Stimulated activated naive B cell treated with anti-CD40 and anti-IgM and Interleukin-4, amounts not matched to agents 10 μg/mL and 1 μg/mL and 100 μg/mL, for 72 hours (primary cell): Measurements from ENCODE around the gene LVRN.
A peak's percentile ranks its signal among the peaks of the same experiment; 100 is the strongest.
"Not testable (repeated sequence)": the region's sequence is repeated elsewhere in the genome, so short reads cannot be mapped to it uniquely, and the experiment has no call there.

Experiments
- ATAC-seq, 2 donors: fragments of 150-1000 bp; cut with Tn5 transposase; replicated peaks; 2 replicates each; pipeline ENCODE4 v1.10.0; 2021; ENCODE audit warnings: moderate library complexity in 1 of 2
- DNase-seq: peaks from one replicate; pipeline ENCODE4 v3.0.0; 2021
- H3K27ac Mint-ChIP-seq: one replicate; pipeline ENCODE4 v1.8.0; 2022; ENCODE audit warnings: mild to moderate bottlenecking, mixed read lengths
- H3K27me3 Mint-ChIP-seq, 2 donors: one replicate each; pipeline ENCODE4 v1.8.0; 2022; ENCODE audit warnings: mixed read lengths in 2 of 2
- H3K36me3 Mint-ChIP-seq, 2 donors: one replicate each; pipeline ENCODE4 v1.8.0; 2022; ENCODE audit warnings: mixed read lengths in 2 of 2, mild to moderate bottlenecking in 1 of 2
- H3K4me1 Mint-ChIP-seq, 2 donors: one replicate each; pipeline ENCODE4 v1.8.0; 2022; ENCODE audit warnings: mixed read lengths in 2 of 2, mild to moderate bottlenecking in 1 of 2
- H3K4me3 Mint-ChIP-seq, 2 donors: one replicate each; pipeline ENCODE4 v1.8.0; 2022; ENCODE audit warnings: mild to moderate bottlenecking in 2 of 2, mixed read lengths in 2 of 2, moderate library complexity in 1 of 2
- H3K9me3 Mint-ChIP-seq, 2 donors: one replicate each; pipeline ENCODE4 v1.8.0; 2022; ENCODE audit warnings: mixed read lengths in 2 of 2, mild to moderate bottlenecking in 1 of 2

LVRN gene, protein sequence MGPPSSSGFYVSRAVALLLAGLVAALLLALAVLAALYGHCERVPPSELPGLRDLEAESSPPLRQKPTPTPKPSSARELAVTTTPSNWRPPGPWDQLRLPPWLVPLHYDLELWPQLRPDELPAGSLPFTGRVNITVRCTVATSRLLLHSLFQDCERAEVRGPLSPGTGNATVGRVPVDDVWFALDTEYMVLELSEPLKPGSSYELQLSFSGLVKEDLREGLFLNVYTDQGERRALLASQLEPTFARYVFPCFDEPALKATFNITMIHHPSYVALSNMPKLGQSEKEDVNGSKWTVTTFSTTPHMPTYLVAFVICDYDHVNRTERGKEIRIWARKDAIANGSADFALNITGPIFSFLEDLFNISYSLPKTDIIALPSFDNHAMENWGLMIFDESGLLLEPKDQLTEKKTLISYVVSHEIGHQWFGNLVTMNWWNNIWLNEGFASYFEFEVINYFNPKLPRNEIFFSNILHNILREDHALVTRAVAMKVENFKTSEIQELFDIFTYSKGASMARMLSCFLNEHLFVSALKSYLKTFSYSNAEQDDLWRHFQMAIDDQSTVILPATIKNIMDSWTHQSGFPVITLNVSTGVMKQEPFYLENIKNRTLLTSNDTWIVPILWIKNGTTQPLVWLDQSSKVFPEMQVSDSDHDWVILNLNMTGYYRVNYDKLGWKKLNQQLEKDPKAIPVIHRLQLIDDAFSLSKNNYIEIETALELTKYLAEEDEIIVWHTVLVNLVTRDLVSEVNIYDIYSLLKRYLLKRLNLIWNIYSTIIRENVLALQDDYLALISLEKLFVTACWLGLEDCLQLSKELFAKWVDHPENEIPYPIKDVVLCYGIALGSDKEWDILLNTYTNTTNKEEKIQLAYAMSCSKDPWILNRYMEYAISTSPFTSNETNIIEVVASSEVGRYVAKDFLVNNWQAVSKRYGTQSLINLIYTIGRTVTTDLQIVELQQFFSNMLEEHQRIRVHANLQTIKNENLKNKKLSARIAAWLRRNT

DNA sequence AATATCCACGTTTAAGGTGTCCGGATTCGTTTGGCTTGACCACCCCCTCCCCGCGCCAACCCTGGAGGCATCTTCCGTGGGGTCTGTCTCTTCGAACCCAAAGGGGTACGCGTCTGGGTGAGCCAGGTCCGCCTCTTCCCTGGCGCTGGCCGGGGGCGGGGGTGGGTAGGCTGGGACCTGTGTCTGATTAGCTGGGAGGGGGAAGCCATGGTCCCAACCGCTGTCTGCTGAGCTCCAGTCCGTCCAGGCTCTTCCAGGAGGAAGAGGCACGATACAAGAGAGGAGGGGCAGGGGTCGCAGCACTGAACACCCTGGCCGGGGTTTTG lies at the start of gene LVRN:
TSS of gene LVRN (plus strand) at position 237 of the 326 bp plus-strand sequence. CDS start 143 bp downstream, outside the sequence.
- peaks cover 14 to 22% of the 10 kb centered on the region in 2 donors for H3K4me1 Mint-ChIP-seq
- no peaks in the 10 kb centered on the region for H3K36me3 Mint-ChIP-seq
- H3K9me3 Mint-ChIP-seq = no peaks in the 10 kb centered on the region
- DNase-seq (no peak), ATAC-seq (no peak)
- H3K4me3 Mint-ChIP-seq = peak within 1 kb of the TSS; percentile 56 to 67
- peaks cover 34 to 57% of the 10 kb centered on the region in 2 donors for H3K27me3 Mint-ChIP-seq
- peak within 1 kb of the TSS; percentile 15 for H3K27ac Mint-ChIP-seq

DNA sequence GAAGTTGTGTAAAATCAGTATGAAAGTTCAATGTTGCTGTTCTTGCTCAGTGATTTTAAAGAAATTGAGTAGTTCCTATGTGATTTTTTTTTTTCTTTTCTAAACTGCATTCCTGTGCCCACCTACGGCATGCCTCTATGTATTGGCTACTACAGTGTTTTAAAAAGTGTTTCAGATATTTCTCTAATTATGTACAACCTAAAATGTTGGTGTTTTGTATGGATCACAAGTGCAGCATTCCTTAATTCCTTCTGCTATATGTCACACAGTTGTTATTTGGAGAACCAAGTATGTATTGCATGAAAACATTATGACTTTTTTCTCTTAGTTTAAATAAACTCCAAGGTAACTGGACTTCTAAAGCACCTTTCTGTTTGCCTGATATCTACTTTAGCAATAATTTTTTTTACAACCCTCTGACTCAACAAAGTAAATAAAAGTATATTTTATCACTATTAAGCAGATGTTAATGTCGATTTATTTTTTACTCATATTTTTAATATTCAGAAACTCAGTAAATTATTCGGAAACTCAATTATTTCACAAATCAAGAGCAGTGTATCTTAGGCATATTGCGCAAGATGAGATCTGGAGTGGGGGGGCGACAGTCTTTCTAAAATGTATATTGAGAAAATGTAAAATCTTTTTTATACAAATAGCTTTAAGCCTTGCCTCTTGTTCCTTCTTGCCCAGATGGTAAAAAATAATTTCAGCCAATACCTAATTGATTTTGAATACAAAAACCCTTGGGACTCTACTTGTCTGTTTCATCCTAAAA lies 48.5 kb upstream of the LVRN start:
- not testable (repeated sequence) for H3K4me1 Mint-ChIP-seq, H3K27ac Mint-ChIP-seq, H3K27me3 Mint-ChIP-seq, DNase-seq, H3K36me3 Mint-ChIP-seq, H3K9me3 Mint-ChIP-seq, H3K4me3 Mint-ChIP-seq, ATAC-seq

DNA sequence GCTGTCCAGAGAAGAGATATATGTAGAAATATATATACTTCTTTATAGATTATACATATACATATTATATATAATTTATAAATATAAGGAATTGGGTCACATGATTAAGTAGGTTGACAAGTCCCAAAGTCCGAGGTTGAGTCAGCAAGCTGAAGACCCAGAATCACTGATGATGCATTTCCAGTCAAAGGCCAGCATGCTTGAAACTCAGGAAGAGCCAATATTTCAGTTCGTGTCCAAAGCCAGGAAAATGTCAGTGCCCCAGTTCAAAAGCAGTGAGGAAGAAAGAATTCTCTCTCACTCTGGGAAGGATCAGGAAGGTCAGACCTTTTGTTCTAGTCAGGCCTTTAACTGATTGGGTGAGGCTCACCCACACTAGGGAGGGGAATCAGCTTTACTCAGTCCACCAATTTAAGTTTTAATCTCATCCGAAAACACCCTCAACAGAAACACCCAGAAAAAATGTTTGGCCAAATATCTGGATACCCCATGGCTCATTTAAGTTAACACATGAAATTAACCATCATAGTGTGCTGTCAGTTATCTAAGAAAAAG lies 42.0 kb upstream of the LVRN start:
- DNase-seq (no peak), ATAC-seq (no peak)
- no peaks in the 10 kb centered on the region for H3K4me1 Mint-ChIP-seq
- H3K27me3 Mint-ChIP-seq = no peaks in the 10 kb centered on the region
- peaks cover 0 to 3% of the 10 kb centered on the region in 2 donors for H3K36me3 Mint-ChIP-seq
- no peak overlapping the region for H3K27ac Mint-ChIP-seq
- no peak overlapping the region for H3K4me3 Mint-ChIP-seq
- H3K9me3 Mint-ChIP-seq = no peaks in the 10 kb centered on the region

DNA sequence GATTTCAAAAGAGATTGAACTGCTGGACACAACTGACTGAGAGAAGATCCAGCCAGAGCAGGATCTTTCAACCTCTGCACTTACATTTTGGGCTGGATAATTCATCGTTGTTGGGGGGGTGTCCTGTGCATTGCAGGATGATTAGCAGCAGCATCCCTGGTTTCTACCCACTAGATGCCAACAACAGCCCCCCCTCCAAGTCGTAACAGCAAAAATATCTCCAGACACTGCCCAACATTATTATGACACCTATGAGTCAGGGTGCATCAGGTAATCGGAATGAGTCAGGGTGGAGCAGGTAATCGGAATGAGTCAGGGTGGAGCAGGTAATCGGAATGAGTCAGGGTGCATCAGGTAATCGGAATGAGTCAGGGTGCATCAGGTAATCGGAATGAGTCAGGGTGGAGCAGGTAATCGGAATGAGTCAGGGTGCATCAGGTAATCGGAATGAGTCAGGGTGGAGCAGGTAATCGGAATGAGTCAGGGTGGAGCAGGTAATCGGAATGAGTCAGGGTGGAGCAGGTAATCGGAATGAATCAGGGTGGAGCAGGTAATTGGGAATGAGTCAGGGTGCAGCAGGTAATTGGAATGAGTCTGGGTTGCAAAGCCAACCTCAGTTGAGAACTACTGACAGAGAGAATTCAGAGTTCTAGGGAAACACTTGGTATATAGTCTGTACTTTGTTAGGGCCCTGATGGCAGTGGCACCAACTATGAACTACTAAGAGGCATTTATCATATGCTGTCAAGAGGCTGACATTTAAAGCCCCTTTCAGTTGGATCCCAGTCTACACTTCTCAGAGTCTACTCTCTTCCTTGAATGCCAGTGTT lies 33.5 kb upstream of the LVRN start:
- H3K9me3 Mint-ChIP-seq, H3K4me1 Mint-ChIP-seq, DNase-seq, ATAC-seq, H3K27ac Mint-ChIP-seq, H3K27me3 Mint-ChIP-seq, H3K4me3 Mint-ChIP-seq, H3K36me3 Mint-ChIP-seq: not testable (repeated sequence)

DNA sequence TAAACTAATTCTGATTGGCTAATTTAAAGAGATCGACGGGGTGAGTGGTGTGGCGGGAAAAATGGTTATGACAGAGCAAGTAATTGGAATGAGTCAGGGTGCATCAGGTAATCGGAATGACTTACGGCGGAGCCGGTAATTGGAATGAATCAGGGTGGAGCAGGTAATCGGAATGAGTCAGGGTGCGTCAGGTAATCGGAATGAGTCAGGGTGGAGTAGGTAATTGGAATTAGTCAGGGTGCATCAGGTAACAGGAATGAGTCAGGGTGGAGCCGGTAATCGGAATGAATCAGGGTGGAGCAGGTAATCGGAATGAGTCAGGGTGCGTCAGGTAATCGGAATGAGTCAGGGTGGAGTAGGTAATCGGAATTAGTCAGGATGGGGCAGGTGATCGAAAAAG lies 32.1 kb upstream of the LVRN start:
- H3K9me3 Mint-ChIP-seq, H3K27ac Mint-ChIP-seq, ATAC-seq, H3K4me1 Mint-ChIP-seq, H3K4me3 Mint-ChIP-seq, H3K27me3 Mint-ChIP-seq, H3K36me3 Mint-ChIP-seq, DNase-seq: not testable (repeated sequence)

DNA sequence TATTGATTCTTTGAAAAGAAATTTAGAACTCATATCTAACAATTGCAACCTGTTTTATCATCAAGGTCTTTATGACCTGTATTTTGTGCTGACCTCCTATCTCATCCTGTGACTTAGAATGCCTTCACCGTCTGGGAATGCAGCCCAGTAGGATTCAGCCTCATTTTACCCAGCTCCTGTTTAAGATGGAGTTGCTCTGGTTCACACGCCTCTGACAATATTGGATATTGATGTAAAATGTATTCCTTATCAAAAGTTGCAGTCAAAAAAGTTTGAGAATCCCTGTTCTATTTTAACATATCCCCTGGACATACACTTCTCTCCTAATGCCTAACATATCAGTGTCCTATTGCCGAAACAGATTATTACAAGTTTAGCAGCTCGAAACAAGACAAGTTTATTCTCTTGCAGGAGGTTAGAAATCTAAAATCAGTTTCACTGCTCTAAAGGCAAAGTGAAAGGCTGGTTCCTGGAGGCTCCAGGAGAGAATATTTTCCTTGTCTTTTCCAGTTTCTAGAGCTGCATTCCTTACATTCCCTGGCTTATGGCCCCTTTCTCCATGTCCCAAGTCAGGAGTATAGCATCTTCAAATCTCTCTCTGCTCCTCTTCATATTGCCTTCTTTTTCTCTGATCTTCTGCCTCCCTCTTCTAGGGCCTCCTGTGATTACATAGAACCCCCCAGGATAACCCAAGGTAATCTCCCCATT lies 31.5 kb upstream of the LVRN start:
- no peaks in the 10 kb centered on the region for H3K36me3 Mint-ChIP-seq
- DNase-seq (no peak), ATAC-seq (no peak)

DNA sequence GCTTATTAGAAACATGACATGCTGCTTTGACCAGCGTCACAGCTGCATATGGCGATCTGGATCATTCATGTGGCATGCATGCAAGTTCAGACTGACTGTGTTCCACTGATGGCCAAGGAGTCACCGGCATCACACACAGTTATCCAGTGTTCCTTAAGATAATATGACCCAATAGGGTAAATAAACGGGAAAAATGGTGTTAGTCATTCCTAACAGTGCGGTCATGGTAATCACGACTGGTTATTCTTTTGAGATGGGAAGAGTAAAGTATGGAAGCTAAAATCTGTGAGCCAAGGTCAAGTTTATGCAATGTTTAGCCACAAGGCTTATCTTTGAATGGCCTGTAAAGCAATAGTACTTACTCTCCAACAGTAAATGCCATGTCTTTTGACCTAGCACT lies 29.3 kb upstream of the LVRN start:
- Mint-ChIP-seq H3K27me3 (no peaks in the 10 kb centered on the region), H3K9me3 (peaks cover 0 to 2% of the 10 kb centered on the region in 2 donors), H3K4me3 (no peak overlapping the region), H3K27ac (no peak overlapping the region), H3K36me3 (no peaks in the 10 kb centered on the region), H3K4me1 (no peaks in the 10 kb centered on the region)
- ATAC-seq (no peak), DNase-seq (no peak)

More for the DNA sequence above, 31.5 kb upstream of the LVRN start:
- H3K4me3 Mint-ChIP-seq = no peak overlapping the region
- H3K27ac Mint-ChIP-seq = no peak overlapping the region
- peaks cover 0 to 2% of the 10 kb centered on the region in 2 donors for H3K9me3 Mint-ChIP-seq
- no peaks in the 10 kb centered on the region for H3K27me3 Mint-ChIP-seq
- no peaks in the 10 kb centered on the region for H3K4me1 Mint-ChIP-seq

DNA sequence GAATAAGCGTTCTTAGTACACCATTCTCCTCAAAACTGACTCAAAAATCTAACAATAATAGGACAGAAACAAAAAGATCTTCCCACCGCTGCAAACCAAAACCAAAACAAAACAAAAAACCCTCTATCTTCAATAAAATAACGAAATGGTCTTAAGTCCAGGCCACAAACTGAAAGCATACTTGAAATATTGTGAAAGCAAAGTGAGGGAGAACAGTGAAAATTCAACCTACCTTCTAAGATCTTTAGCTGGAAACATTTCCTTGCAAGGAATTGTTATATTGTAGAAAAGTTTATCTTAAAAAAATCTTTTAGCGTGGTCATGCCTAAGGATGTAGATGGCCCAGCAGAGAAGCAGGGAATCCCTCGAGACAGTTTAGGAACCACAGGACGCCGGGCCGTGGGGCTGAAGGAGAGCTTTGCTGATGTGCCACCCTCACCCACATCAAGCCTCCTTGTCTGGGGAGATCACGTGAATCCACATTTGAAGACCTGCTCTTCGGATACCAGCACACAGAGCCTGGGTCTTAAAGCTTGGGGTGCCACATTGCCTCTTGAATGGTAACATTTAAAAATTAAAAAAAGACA lies 27.8 kb upstream of the LVRN start:
- H3K36me3 Mint-ChIP-seq = no peaks in the 10 kb centered on the region
- no peak overlapping the region for H3K27ac Mint-ChIP-seq
- DNase-seq = no peak
- no peaks in the 10 kb centered on the region for H3K4me1 Mint-ChIP-seq
- no peak overlapping the region for H3K4me3 Mint-ChIP-seq
- ATAC-seq = no peak
- H3K9me3 Mint-ChIP-seq = no peaks in the 10 kb centered on the region
- H3K27me3 Mint-ChIP-seq = no peaks in the 10 kb centered on the region

DNA sequence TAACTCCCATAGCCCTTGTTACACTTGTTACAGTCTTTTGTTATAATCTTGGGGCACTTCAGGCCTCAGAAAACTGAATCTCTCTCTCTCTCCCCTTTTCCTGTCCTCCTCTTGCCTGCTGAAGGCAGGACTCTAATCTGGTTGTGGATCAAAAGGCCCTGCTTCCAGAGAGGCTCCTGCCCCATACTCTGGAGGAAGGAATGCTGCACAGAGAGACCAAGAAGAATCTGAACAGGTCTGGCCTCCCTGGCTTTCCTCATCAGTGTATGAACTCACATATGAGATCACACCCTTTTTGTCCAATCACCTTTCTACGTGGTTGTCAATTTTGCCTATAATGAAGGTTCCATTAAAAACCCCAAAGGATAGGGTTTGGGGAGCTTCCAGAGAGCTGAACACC lies 26.2 kb upstream of the LVRN start:
- DNase-seq = no peak
- no peak overlapping the region for H3K27ac Mint-ChIP-seq

DNA sequence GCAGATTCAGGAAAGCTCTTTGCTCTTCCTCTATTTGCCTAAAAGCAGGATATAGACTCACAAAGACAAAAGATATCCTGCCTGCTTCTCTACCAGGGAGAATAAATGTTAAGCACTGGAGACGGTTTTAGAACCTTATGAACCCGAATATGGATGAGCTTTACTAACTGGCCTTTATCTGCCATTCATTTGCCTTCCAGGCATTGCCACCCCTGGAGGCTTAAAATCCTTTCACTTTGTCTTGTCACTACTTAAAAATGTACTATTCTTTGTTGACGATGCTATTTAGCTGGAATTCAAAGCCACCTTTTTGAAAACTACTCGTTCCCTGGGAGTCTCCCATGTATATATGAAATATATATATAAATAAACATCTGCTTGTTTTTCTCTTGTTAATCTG lies 23.2 kb upstream of the LVRN start:
- DNase-seq (no peak), ATAC-seq (no peak)
- H3K9me3 Mint-ChIP-seq = peaks cover 0 to 2% of the 10 kb centered on the region in 2 donors
- H3K36me3 Mint-ChIP-seq = no peaks in the 10 kb centered on the region
- peaks cover 0 to 3% of the 10 kb centered on the region in 2 donors for H3K4me1 Mint-ChIP-seq
- H3K27me3 Mint-ChIP-seq = peaks cover 6 to 10% of the 10 kb centered on the region in 2 donors
- H3K4me3 Mint-ChIP-seq = no peak overlapping the region
- H3K27ac Mint-ChIP-seq = no peak overlapping the region

More for the DNA sequence above, 26.2 kb upstream of the LVRN start:
- Mint-ChIP-seq H3K9me3 (no peaks in the 10 kb centered on the region), H3K36me3 (no peaks in the 10 kb centered on the region), H3K4me1 (peaks cover 0 to 1% of the 10 kb centered on the region in 2 donors), H3K27me3 (peaks cover 1 to 2% of the 10 kb centered on the region in 2 donors), H3K4me3 (no peak overlapping the region)
- no peak for ATAC-seq

DNA sequence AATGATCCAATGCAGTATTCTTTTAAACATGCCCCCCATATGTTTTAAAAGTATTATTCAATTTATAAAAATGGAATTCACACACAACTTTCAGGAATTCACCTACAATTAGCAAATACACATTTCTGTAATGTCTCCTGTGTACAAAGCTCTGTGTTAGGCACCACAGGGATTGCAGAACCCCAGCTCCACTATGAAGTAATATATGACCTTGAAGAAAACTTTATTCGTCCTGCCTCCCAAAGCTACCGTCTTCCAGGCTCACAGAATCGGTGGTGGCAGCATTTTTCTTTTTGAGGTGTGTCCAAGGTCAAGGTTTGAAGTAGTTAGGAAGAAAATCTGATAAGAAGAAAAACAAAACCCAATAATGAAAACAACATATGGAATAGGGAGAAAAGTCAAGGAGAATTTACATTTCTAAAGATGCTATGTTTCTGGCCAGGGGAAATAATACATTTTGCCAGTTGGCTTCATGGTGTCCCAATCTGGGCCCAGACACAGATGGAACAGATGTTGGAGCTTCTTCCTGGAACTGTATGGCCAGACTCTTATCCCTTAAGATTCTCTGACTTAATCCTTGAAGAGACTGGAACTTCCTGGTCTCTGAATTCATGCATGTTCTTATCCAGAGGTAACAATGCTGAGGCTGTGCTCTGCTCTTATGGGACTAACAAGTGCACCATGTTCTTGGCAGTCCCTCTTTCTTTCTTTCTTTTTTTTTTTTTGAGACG lies 22.0 kb upstream of the LVRN start:
- peaks cover 0 to 3% of the 10 kb centered on the region in 2 donors for H3K4me1 Mint-ChIP-seq
- ATAC-seq (no peak), DNase-seq (no peak)
- H3K27me3 Mint-ChIP-seq = peaks cover 6 to 10% of the 10 kb centered on the region in 2 donors
- peaks cover 0 to 2% of the 10 kb centered on the region in 2 donors for H3K9me3 Mint-ChIP-seq
- no peak overlapping the region for H3K27ac Mint-ChIP-seq
- H3K4me3 Mint-ChIP-seq = no peak overlapping the region
- H3K36me3 Mint-ChIP-seq = no peaks in the 10 kb centered on the region
